DMS53 treated with DMSO at 0.1 percent for 48 hours (cell line): ENCODE measurements around the gene PDE2A.

Experiments used
- DNase-seq: peaks from one replicate; lab custom pipeline; 2025; ENCODE audit not compliant: unreplicated experiment; lab: John Stamatoyannopoulos, UW

The PDE2A gene

GRCh38 chr11:72661486-72661885, 12.7 kb downstream of the PDE2A start:
- no peak for DNase-seq

GRCh38 chr11:72658989-72659640, 15.1 kb downstream of the PDE2A start:
- DNase-seq = no peak

GRCh38 chr11:72657411-72658100, 16.7 kb downstream of the PDE2A start:
- DNase-seq = no peak

GRCh38 chr11:72655896-72656464, 18.2 kb downstream of the PDE2A start:
- no peak for DNase-seq

- DNase-seq = no peak
Observed at GRCh38 chr11:72655014-72655413, 19.2 kb downstream of the PDE2A start.

GRCh38 chr11:72653649-72654048, 20.6 kb downstream of the PDE2A start:
- no peak for DNase-seq

- no peak for DNase-seq
Observed at GRCh38 chr11:72652873-72653630, 21.2 kb downstream of the PDE2A start.

GRCh38 chr11:72652133-72652532, 22.1 kb downstream of the PDE2A start:
- no peak for DNase-seq

- DNase-seq = no peak
Observed at GRCh38 chr11:72649215-72649976, 24.8 kb downstream of the PDE2A start.

GRCh38 chr11:72648384-72649136, 25.7 kb downstream of the PDE2A start:
- DNase-seq = no peak

- no peak for DNase-seq
Observed at GRCh38 chr11:72647882-72648281, 26.3 kb downstream of the PDE2A start.

- no peak for DNase-seq
Observed at GRCh38 chr11:72646472-72646871, 27.8 kb downstream of the PDE2A start.

GRCh38 chr11:72646024-72646423, 28.2 kb downstream of the PDE2A start:
- DNase-seq = no peak

GRCh38 chr11:72643547-72643946, 30.7 kb downstream of the PDE2A start:
- peak; percentile 45 for DNase-seq

GRCh38 chr11:72642884-72643522, 31.2 kb downstream of the PDE2A start:
- peak; percentile 79 for DNase-seq

GRCh38 chr11:72642043-72642883, 32.0 kb downstream of the PDE2A start:
- DNase-seq = peak; percentile 70

GRCh38 chr11:72641522-72642042, 32.6 kb downstream of the PDE2A start:
- DNase-seq = no peak

GRCh38 chr11:72639502-72640375, 34.5 kb downstream of the PDE2A start:
- no peak for DNase-seq
